Measurements from ENCODE around the gene MAB21L4.
A peak's percentile ranks its signal among the peaks of the same experiment; 100 is the strongest.

The MAB21L4 gene

GRCh38 chr2:240852671-240853314 lies 43.2 kb downstream of the MAB21L4 start:
- no peaks in the 10 kb centered on the region for H3F3A ChIP-seq (ENCODE audit: control insufficient read depth, insufficient read depth)
- H3K27me3 ChIP-seq (ENCODE audit: control insufficient read depth, low read length), result no peaks in the 10 kb centered on the region
- no peaks in the 10 kb centered on the region for H3K36me3 ChIP-seq (ENCODE audit: control insufficient read depth, low read length)
- peaks cover 5% of the 10 kb centered on the region; the same call in 1 of the 2 replicates for H3K9me3 ChIP-seq (ENCODE audit: control insufficient read depth, insufficient read depth, low read length)
- H3K9me2 ChIP-seq (replicated peaks; ENCODE audit: control insufficient read depth, low read length), result no peaks in the 10 kb centered on the region
- no peaks in the 10 kb centered on the region for H3K79me2 ChIP-seq (ENCODE audit: control insufficient read depth, low read length)
- no peaks in the 10 kb centered on the region for H4K20me1 ChIP-seq (ENCODE audit: control insufficient read depth, insufficient read depth, low read depth, low read length)
- TF ChIP-seq CTCF (IDR thresholded peaks at IDR 0.05; ENCODE audit: low read depth, low read length, poor library complexity, severe bottlenecking) (no peak), EZH2phosphoT487 (IDR thresholded peaks at IDR 0.05; ENCODE audit: borderline replicate concordance, low read length) (no peak)
- no peak overlapping the region for H3K4me2 ChIP-seq (ENCODE audit: low read length)
- H3K4me3 ChIP-seq (ENCODE audit: low read length), result no peak overlapping the region
- H3K27ac ChIP-seq (ENCODE audit: low read depth, low read length), result no peak overlapping the region
- no peaks in the 10 kb centered on the region for H3K4me1 ChIP-seq (ENCODE audit: control insufficient read depth, low read length)

GRCh38 chr2:240851078-240851991 lies 44.6 kb downstream of the MAB21L4 start:
- Histone ChIP-seq H3K36me3 (ENCODE audit: control insufficient read depth, low read length) (no peaks in the 10 kb centered on the region), H3K27ac (ENCODE audit: low read depth, low read length) (no peak overlapping the region), H3K9me2 (replicated peaks; ENCODE audit: control insufficient read depth, low read length) (no peaks in the 10 kb centered on the region), H3K4me3 (ENCODE audit: low read length) (no peak overlapping the region), H3F3A (ENCODE audit: control insufficient read depth, insufficient read depth) (no peaks in the 10 kb centered on the region), H3K4me2 (ENCODE audit: low read length) (no peak overlapping the region), H3K27me3 (ENCODE audit: control insufficient read depth, low read length) (no peaks in the 10 kb centered on the region), H3K9me3 (ENCODE audit: control insufficient read depth, insufficient read depth, low read length) (peaks cover 5% of the 10 kb centered on the region; the same call in 1 of the 2 replicates), H3K4me1 (ENCODE audit: control insufficient read depth, low read length) (no peaks in the 10 kb centered on the region), H3K79me2 (ENCODE audit: control insufficient read depth, low read length) (no peaks in the 10 kb centered on the region), H4K20me1 (ENCODE audit: control insufficient read depth, insufficient read depth, low read depth, low read length) (no peaks in the 10 kb centered on the region)
- TF ChIP-seq CTCF (IDR thresholded peaks at IDR 0.05; ENCODE audit: low read depth, low read length, poor library complexity, severe bottlenecking) (peak; percentile 89), EZH2phosphoT487 (IDR thresholded peaks at IDR 0.05; ENCODE audit: borderline replicate concordance, low read length) (no peak)

DNA sequence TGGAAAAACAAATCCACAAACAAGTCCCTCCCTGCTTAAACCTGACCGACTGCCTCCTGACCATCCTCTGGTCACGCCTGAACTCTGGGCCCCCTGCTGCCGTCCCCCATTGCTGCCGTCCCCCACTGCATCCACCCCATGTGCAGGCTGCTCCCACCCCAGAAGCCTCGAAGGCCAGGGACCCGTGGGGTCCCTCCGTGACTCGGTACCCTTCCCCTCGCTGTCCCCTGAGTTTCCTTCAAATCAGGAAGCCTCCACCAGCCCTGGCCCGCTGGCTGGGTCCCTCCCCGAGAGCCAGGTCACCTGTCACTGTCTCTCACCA lies 45.2 kb downstream of the MAB21L4 start:
- no peaks in the 10 kb centered on the region for H3K79me2 ChIP-seq (ENCODE audit: control insufficient read depth, low read length)
- H4K20me1 ChIP-seq (ENCODE audit: control insufficient read depth, insufficient read depth, low read depth, low read length), result no peaks in the 10 kb centered on the region
- no peaks in the 10 kb centered on the region for H3K9me2 ChIP-seq (replicated peaks; ENCODE audit: control insufficient read depth, low read length)
- H3K27me3 ChIP-seq (ENCODE audit: control insufficient read depth, low read length), result no peaks in the 10 kb centered on the region
- H3K36me3 ChIP-seq (ENCODE audit: control insufficient read depth, low read length), result no peaks in the 10 kb centered on the region
- no peak overlapping the region for H3K4me2 ChIP-seq (ENCODE audit: low read length)
- TF ChIP-seq CTCF (IDR thresholded peaks at IDR 0.05; ENCODE audit: low read depth, low read length, poor library complexity, severe bottlenecking), result no peak
- TF ChIP-seq EZH2phosphoT487 (IDR thresholded peaks at IDR 0.05; ENCODE audit: borderline replicate concordance, low read length), result no peak
- no peaks in the 10 kb centered on the region for H3F3A ChIP-seq (ENCODE audit: control insufficient read depth, insufficient read depth)
- H3K9me3 ChIP-seq (ENCODE audit: control insufficient read depth, insufficient read depth, low read length), result peaks cover 5% of the 10 kb centered on the region; the same call in 1 of the 2 replicates
- H3K4me3 ChIP-seq (ENCODE audit: low read length), result no peak overlapping the region
- H3K27ac ChIP-seq (ENCODE audit: low read depth, low read length), result no peak overlapping the region
- no peaks in the 10 kb centered on the region for H3K4me1 ChIP-seq (ENCODE audit: control insufficient read depth, low read length)

Measured in DOHH2 (cell line).